Upper lobe of left lung (tissue), 4 donors: Measurements from ENCODE around the gene POLD1.
A peak's percentile ranks its signal among the peaks of the same experiment; 100 is the strongest.

Experiments used
- POLR2A ChIP-seq, 4 donors: fragments of 450-650 bp; IDR thresholded peaks; one replicate each; pipeline ENCODE4 v1.5.1; 2016 to 2017; ENCODE audit warnings: antibody characterized with exemption in 4 of 4, mild to moderate bottlenecking in 2 of 4
- POLR2AphosphoS5 ChIP-seq, 2 donors: sonication (generic); formaldehyde crosslinking; IDR thresholded peaks; one replicate each; pipeline ENCODE4 v1.5.1; 2017; ENCODE audit warnings: antibody characterized with exemption in 2 of 2

GRCh38 chr19:50358483-50359327, 25.4 kb upstream of the POLD1 start:
- TF ChIP-seq POLR2A (IDR thresholded peaks at IDR 0.05) (peak in 2 of 4 donors; percentile 20 to 75), POLR2AphosphoS5 (IDR thresholded peaks at IDR 0.05) (peak in 1 of 2 donors; percentile 50)
